DOHH2 (cell line): ENCODE measurements around the gene CPN1.

Experiments used
- H3F3A ChIP-seq: fragments of 200-600 bp; sonication (generic), shearing (Covaris generic); 2 replicates; pipeline ENCODE4 v1.6.0; 2016; ENCODE audit warnings: antibody characterized with exemption, mild to moderate bottlenecking; ENCODE audit not compliant: control insufficient read depth, insufficient read depth
- H3K27ac ChIP-seq: fragments of 200-600 bp; sonication (generic); 2 replicates; pipeline ENCODE4 v1.5.1; 2014; ENCODE audit warnings: low read depth, mild to moderate bottlenecking, low read length, moderate library complexity
- H3K27me3 ChIP-seq: fragments of 200-600 bp; sonication (generic); 2 replicates; pipeline ENCODE4 v1.6.1; 2014; ENCODE audit warnings: mild to moderate bottlenecking, low read length, mixed read lengths; ENCODE audit not compliant: control insufficient read depth
- H3K36me3 ChIP-seq: fragments of 200-600 bp; sonication (generic); 2 replicates; pipeline ENCODE4 v1.6.1; 2014; ENCODE audit warnings: mild to moderate bottlenecking, low read length, moderate library complexity, mixed read lengths; ENCODE audit not compliant: control insufficient read depth
- H3K4me1 ChIP-seq: fragments of 200-600 bp; sonication (generic); 2 replicates; pipeline ENCODE4 v1.6.1; 2014; ENCODE audit warnings: mild to moderate bottlenecking, low read length, mixed read lengths; ENCODE audit not compliant: control insufficient read depth
- H3K4me2 ChIP-seq: fragments of 200-600 bp; sonication (generic); 2 replicates; pipeline ENCODE4 v1.6.0; 2014; ENCODE audit warnings: mild to moderate bottlenecking, low read length, moderate library complexity
- H3K4me3 ChIP-seq: fragments of 200-600 bp; sonication (generic); 2 replicates; pipeline ENCODE4 v1.5.1; 2014; ENCODE audit warnings: mild to moderate bottlenecking, low read length, mixed read lengths
- H3K79me2 ChIP-seq: fragments of 200-600 bp; sonication (generic); 2 replicates; pipeline ENCODE4 v1.6.1; 2014; ENCODE audit warnings: mild to moderate bottlenecking, low read length, mixed read lengths; ENCODE audit not compliant: control insufficient read depth
- H3K9me2 ChIP-seq: fragments of 200-600 bp; sonication (generic); replicated peaks from 2 replicates; pipeline ENCODE4 v1.6.1; 2014; ENCODE audit warnings: mild to moderate bottlenecking, low read length, mixed read lengths; ENCODE audit not compliant: control insufficient read depth
- H3K9me3 ChIP-seq: fragments of 200-600 bp; sonication (generic); 2 replicates; pipeline ENCODE4 v1.6.1; 2014; ENCODE audit warnings: antibody characterized with exemption, low read length, mixed read lengths; ENCODE audit not compliant: control insufficient read depth, insufficient read depth
- H4K20me1 ChIP-seq: fragments of 200-600 bp; sonication (generic); 2 replicates; pipeline ENCODE4 v1.6.0; 2014; ENCODE audit warnings: low read depth, mild to moderate bottlenecking, antibody characterized with exemption, low read length, moderate library complexity; ENCODE audit not compliant: control insufficient read depth, insufficient read depth
- EZH2phosphoT487 ChIP-seq: fragments of 200-600 bp; sonication (generic); IDR thresholded peaks from 2 replicates; pipeline ENCODE4 v1.6.1; 2017; ENCODE audit warnings: borderline replicate concordance, mild to moderate bottlenecking, antibody characterized with exemption, low read length, moderate library complexity, mixed read lengths
- TF ChIP-seq, protein P1 (sequence below): fragments of 200-600 bp; sonication (generic); IDR thresholded peaks from one replicate; pipeline ENCODE4 v1.5.1; 2014; ENCODE audit warnings: antibody characterized with exemption, mild to moderate bottlenecking, low read depth, low read length; ENCODE audit not compliant: poor library complexity, severe bottlenecking

Gene CPN1

DNA sequence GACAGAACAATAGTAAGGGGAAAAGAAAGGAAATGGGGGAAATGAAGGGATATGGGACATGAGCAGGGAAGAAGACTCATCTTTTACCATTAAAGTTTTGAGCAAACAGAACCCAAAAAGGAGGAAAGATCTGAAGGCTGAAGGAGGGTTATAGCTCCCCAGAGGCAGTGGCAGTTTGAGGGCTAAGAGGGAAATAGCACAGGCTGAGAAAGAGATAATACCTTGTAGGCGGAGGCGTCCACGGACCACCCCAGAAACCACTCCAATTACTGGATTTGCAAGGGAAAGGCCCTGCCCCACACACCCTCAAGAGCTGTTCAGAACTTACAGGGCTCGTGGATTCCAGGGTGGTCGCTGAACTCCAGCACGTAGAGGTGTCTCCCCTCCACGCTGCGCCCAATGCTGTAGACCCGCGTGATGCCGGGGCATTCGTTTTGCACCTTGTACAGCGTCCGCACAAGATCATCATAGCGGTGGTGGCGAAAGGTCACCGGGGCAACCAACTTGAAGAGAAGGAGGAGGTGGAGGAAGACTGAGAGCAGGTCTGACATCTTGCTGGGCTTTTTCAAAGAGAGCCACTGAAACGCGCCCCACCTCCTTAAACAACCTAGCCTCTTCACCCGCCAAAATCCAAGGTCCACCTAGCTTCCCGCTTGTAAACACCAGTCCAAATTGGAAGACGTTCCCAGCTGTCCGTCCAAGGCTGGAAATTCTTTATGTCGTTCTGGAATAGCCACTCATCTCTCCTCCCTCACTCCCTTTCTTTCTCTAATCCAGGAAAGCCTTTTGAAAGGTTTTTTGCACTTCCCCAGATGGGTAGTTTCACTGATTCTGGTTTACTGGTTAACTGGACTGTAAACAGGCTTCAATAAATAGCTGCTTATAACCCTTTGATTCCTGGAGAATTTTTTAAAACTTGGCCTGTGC is at the start of gene CPN1:
Gene CPN1, minus strand, starts transcription at position 795 of the 927 bp plus-strand sequence. Its CDS starts 244 bp downstream, at position 551.
- Histone ChIP-seq H3F3A (no peaks in the 10 kb centered on the region), H3K79me2 (no peaks in the 10 kb centered on the region), H3K27me3 (peaks cover 21% of the 10 kb centered on the region), H3K9me3 (no peaks in the 10 kb centered on the region), H3K4me1 (no peaks in the 10 kb centered on the region), H3K4me2 (no peak within 1 kb of the TSS), H3K9me2 (no peaks in the 10 kb centered on the region), H3K4me3 (no peak within 1 kb of the TSS), H3K36me3 (no peaks in the 10 kb centered on the region), H4K20me1 (no peaks in the 10 kb centered on the region), H3K27ac (no peak within 1 kb of the TSS)
- TF ChIP-seq, protein P1, sequence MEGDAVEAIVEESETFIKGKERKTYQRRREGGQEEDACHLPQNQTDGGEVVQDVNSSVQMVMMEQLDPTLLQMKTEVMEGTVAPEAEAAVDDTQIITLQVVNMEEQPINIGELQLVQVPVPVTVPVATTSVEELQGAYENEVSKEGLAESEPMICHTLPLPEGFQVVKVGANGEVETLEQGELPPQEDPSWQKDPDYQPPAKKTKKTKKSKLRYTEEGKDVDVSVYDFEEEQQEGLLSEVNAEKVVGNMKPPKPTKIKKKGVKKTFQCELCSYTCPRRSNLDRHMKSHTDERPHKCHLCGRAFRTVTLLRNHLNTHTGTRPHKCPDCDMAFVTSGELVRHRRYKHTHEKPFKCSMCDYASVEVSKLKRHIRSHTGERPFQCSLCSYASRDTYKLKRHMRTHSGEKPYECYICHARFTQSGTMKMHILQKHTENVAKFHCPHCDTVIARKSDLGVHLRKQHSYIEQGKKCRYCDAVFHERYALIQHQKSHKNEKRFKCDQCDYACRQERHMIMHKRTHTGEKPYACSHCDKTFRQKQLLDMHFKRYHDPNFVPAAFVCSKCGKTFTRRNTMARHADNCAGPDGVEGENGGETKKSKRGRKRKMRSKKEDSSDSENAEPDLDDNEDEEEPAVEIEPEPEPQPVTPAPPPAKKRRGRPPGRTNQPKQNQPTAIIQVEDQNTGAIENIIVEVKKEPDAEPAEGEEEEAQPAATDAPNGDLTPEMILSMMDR, result no peak
- TF ChIP-seq EZH2phosphoT487, result no peak

- Histone ChIP-seq H3K27me3 (peaks cover 31% of the 10 kb centered on the region), H3F3A (no peaks in the 10 kb centered on the region), H3K79me2 (no peaks in the 10 kb centered on the region), H3K4me2 (no peak overlapping the region), H3K9me3 (0 out of 2 replicates have a peak, but pooled peaks cover 4% of the 10 kb centered on the region), H3K4me1 (no peaks in the 10 kb centered on the region), H3K27ac (no peak overlapping the region), H3K36me3 (no peaks in the 10 kb centered on the region), H3K9me2 (no peaks in the 10 kb centered on the region), H4K20me1 (no peaks in the 10 kb centered on the region), H3K4me3 (no peak overlapping the region)
- no peak for TF ChIP-seq EZH2phosphoT487
- TF ChIP-seq, protein P1, result no peak
Measured at GRCh38 chr10:100130831-100131230, 49.2 kb upstream of the CPN1 start.

- no peak overlapping the region for H3K4me2 ChIP-seq
Measured at GRCh38 chr10:100129424-100129823, 47.8 kb upstream of the CPN1 start.

More at GRCh38 chr10:100129424-100129823, 47.8 kb upstream of the CPN1 start:
- TF ChIP-seq, protein P1, result no peak
- no peak for TF ChIP-seq EZH2phosphoT487
- 0 out of 2 replicates have a peak, but pooled peaks cover 4% of the 10 kb centered on the region for H3K9me3 ChIP-seq
- H4K20me1 ChIP-seq, result no peaks in the 10 kb centered on the region
- no peaks in the 10 kb centered on the region for H3K79me2 ChIP-seq
- H3K9me2 ChIP-seq, result no peaks in the 10 kb centered on the region
- H3K4me3 ChIP-seq, result no peak overlapping the region
- peaks cover 27% of the 10 kb centered on the region for H3K27me3 ChIP-seq
- no peaks in the 10 kb centered on the region for H3K4me1 ChIP-seq
- no peak overlapping the region for H3K27ac ChIP-seq
- no peaks in the 10 kb centered on the region for H3F3A ChIP-seq
- H3K36me3 ChIP-seq, result no peaks in the 10 kb centered on the region
